ENCODE data around the gene TSPAN3. TPM values are rescaled to one million over a fixed set of nuclear protein-coding genes. Genes with fewer than 3 reads are reported as not detected.

The TSPAN3 gene
- total and polyA plus RNA-seq, 2 donors (not counting 3 experiments of a cell fraction or from before 2014, with no cell fraction given): 215 to 606 TPM

DNA sequence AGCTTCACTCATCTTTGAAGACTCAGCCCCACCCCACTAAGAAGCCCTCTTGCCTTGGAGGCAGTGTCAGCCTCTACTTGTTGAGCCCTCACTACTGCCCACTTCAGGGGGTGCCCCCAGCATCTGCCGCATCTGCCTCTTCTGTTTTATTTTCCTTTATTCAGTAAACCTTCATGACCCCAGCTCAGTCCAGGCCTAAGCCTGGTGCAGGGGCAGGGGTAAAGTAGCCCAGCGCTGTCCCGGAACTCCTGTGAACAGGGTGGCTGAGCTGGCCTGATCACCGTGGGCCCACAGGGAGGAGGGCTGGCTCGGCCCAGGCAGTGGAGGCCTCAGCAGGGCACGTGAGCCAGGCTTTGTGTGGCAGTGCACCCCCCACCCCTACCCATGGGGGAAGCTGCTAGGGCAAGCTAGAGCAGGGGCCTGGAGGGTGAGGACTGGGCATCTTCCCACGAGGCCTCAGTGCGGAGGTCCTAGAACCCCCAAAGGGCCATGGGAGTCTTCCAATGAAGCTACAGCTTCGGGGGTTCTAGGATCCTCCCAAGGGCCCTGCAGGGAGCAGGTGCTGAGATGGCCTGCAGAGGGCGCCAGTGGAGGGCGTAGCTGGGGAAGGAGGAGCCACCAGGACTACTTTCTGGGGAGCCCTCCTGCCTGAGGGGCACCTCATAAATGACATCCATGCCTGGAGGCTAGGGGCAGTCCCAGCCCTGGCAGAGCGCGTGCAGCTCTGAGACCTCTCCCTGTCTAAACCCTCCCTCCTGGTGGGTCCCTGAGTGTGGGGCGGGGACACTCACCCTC is 36.0 kb downstream of the TSPAN3 start:
- CTCF ChIA-PET: interaction anchor here (0.7 to 3.3 kb wide), 24 partner anchors 9 to 786 kb away, joined by 3 to 37 read pairs (median 4); partner anchors contain the start of gene TSPAN3
- Histone ChIP-seq H3K79me2 (ENCODE audit: control insufficient read depth, insufficient read depth, low read length) (no peaks in the 10 kb centered on the region), H3K9me3 (replicated peaks; ENCODE audit: control insufficient read depth, insufficient read depth, low read length) (no peaks in the 10 kb centered on the region), H3K27ac (ENCODE audit: insufficient read depth, low read depth, low read length) (no peak overlapping the region), H3K27me3 (ENCODE audit: control insufficient read depth in 2 of 2, insufficient read depth in 2 of 2, low read length in 2 of 2) (no peaks in the 10 kb centered on the region), H3K4me1 (ENCODE audit: control insufficient read depth, extremely low read depth, insufficient read depth, low read length) (no peaks in the 10 kb centered on the region), H3K4me3 (replicated peaks in 1 of 3; ENCODE audit: insufficient read depth in 1 of 3, low read depth in 1 of 3, low read length in 3 of 3) (no peak overlapping the region), H4K20me1 (replicated peaks; ENCODE audit: control insufficient read depth, extremely low read depth, insufficient read depth, low read length) (no peaks in the 10 kb centered on the region), H3K4me2 (ENCODE audit: insufficient read depth, low read length) (no peak overlapping the region), H3K9ac (replicated peaks; ENCODE audit: extremely low read depth, insufficient read depth, low read length) (no peak overlapping the region), H2AFZ (ENCODE audit: low read depth, low read length) (no peak overlapping the region), H3K9me1 (replicated peaks; ENCODE audit: control insufficient read depth, extremely low read depth, insufficient read depth, low read length) (no peaks in the 10 kb centered on the region), H3K36me3 (ENCODE audit: control insufficient read depth in 2 of 2, extremely low read depth in 1 of 2, insufficient read depth in 2 of 2, low read length in 2 of 2) (peaks cover 0 to 4% of the 10 kb centered on the region in 2 experiments)
- DNase-seq (ENCODE audit: low read depth, low spot score) (peak; percentile 29), FAIRE-seq (peak; percentile 28)
- intact Hi-C loops (cut with micrococcal nuclease): loop anchor here (2.0 kb wide), 1 partner anchor 36 kb away; the partner anchor contains the start of gene TSPAN3
- no TSS peak for BruUV-seq (replicated peaks)
- TF ChIP-seq, protein P1, sequence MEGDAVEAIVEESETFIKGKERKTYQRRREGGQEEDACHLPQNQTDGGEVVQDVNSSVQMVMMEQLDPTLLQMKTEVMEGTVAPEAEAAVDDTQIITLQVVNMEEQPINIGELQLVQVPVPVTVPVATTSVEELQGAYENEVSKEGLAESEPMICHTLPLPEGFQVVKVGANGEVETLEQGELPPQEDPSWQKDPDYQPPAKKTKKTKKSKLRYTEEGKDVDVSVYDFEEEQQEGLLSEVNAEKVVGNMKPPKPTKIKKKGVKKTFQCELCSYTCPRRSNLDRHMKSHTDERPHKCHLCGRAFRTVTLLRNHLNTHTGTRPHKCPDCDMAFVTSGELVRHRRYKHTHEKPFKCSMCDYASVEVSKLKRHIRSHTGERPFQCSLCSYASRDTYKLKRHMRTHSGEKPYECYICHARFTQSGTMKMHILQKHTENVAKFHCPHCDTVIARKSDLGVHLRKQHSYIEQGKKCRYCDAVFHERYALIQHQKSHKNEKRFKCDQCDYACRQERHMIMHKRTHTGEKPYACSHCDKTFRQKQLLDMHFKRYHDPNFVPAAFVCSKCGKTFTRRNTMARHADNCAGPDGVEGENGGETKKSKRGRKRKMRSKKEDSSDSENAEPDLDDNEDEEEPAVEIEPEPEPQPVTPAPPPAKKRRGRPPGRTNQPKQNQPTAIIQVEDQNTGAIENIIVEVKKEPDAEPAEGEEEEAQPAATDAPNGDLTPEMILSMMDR (IDR thresholded peaks at IDR 0.05; ENCODE audit: extremely low read depth in 1 of 2, insufficient read depth in 1 of 2, low read depth in 1 of 2, low read length in 2 of 2): peak; percentile 72 to 80
- TF ChIP-seq, protein P2, sequence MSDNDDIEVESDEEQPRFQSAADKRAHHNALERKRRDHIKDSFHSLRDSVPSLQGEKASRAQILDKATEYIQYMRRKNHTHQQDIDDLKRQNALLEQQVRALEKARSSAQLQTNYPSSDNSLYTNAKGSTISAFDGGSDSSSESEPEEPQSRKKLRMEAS (IDR thresholded peaks at IDR 0.05; ENCODE audit: insufficient read depth, insufficient read length): no peak
- TF ChIP-seq EZH2 (IDR thresholded peaks at IDR 0.05; ENCODE audit: borderline replicate concordance, low read depth, low read length, severe bottlenecking) (no peak), POLR2A (IDR thresholded peaks at IDR 0.05; ENCODE audit: low read depth, low read length) (no peak), FOS (IDR thresholded peaks at IDR 0.05; ENCODE audit: borderline replicate concordance, insufficient read depth, low read length) (no peak), POLR2AphosphoS5 (IDR thresholded peaks at IDR 0.05; ENCODE audit: insufficient read depth, low read depth, low read length) (no peak), JUN (IDR thresholded peaks at IDR 0.05; ENCODE audit: borderline replicate concordance, insufficient read depth, insufficient read length, low read depth) (no peak), MYC (IDR thresholded peaks at IDR 0.05; ENCODE audit: low read depth, low read length) (no peak)
- POLR2A ChIA-PET: no interaction called here
- dilution Hi-C loops (cut with MboI; ENCODE audit: extremely low pct_ligation_motif_present, low sequenced_read_pairs): no loop called here

All from endothelial cell of umbilical vein (primary cell).